GM18519 (cell line): ENCODE measurements around the gene CTU2.

Experiments
- ATAC-seq: cut with Tn5 transposase; IDR thresholded peaks from one replicate; pipeline ENCODE4 v1.9.1; 2021; ENCODE audit warnings: mild to moderate bottlenecking, moderate library complexity; ENCODE audit not compliant: unreplicated experiment, low FRiP score

CTU2 gene

DNA sequence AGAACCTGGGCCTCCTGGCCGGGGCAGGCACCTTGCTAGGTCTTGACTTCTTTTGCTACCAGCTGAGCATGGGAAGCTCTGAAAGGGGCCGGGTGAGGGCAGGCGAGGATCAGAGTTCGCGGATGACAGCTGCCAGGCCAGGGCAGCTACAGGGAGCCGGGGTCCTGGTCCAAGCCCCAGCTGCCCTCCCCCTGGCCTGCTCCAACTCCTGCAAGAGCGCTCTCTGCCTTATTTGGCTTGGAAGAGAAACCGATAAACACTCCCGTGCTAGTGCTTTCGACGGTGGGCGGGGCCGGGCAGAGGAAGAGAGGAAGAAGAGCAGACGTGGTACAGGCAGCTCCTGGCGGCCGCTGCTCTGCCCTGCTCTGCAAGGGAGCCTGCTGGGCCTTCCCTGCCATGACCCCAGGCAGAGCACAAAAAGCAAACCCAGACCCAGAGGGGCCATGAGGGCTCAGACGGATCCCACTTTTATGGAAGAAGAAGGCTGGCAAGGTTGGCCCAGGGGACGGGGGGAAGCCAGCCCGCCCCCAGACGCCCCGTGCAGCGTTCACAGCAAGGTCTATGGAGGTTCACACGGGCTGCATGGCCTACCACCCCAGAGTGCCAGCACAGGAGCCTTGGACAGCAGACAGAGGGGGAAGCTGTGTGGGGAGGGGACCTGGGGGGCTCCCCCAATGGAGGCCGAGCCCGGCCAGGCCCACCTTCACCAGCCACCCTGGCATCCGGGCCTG, 53.1 kb downstream of the CTU2 start:
- no peak for ATAC-seq

- ATAC-seq, result no peak
Measured at GRCh38 chr16:88759976-88760350, 53.7 kb downstream of the CTU2 start.

- no peak for ATAC-seq
Measured at GRCh38 chr16:88760424-88761142, 54.3 kb downstream of the CTU2 start.

DNA sequence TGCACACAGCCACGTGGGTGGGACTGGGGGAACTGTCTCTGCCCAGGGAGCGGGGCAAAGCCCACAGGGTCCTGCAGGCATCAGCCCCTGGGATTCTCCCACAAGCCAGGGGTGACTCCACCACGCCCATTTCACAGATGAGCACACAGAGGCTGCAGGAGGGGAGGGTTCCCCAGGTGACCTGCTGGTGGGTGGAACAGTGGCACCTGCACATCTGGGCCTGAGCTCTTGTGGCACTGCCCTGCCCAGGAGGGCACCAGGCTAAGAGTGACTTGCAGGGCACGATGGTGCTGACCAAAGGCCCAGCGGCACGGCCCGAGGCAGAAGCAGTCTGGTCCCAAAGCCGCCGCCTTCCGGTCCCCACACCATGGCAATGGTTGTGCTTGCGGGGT, 54.8 kb downstream of the CTU2 start:
- ATAC-seq, result no peak

GRCh38 chr16:88761830-88762229, 55.5 kb downstream of the CTU2 start:
- no peak for ATAC-seq

DNA sequence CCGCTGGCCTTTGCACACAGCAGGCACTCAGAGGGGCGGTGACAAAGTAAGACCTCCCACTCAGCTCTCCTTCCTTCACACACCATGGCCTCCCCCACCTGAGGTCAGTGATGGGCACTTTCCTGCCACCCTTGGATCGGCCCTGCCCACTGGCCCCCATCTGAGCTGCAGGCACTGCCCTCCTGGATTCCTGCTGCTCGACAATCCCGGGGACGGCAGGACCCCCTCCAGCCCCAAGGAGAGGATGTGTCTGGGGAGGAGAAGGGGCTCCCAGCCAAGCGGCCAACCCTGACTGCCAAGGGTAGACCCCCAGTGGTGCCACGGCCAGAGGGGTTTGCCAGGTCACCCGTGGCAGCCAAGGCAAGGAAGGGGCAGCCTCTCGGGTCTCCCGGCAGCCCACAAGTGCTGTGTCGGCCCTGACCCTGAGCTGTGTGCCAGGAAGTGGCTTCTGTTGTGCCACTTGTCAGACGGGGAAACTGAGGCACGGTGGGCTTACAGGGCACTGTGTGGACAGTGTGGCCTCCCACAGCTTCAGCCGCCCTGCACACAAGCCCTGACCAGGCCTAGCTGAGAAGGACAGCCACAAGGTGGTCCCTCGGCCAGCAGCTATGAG, 56.1 kb downstream of the CTU2 start:
- no peak for ATAC-seq

GRCh38 chr16:88762941-88763340, 56.6 kb downstream of the CTU2 start:
- no peak for ATAC-seq

DNA sequence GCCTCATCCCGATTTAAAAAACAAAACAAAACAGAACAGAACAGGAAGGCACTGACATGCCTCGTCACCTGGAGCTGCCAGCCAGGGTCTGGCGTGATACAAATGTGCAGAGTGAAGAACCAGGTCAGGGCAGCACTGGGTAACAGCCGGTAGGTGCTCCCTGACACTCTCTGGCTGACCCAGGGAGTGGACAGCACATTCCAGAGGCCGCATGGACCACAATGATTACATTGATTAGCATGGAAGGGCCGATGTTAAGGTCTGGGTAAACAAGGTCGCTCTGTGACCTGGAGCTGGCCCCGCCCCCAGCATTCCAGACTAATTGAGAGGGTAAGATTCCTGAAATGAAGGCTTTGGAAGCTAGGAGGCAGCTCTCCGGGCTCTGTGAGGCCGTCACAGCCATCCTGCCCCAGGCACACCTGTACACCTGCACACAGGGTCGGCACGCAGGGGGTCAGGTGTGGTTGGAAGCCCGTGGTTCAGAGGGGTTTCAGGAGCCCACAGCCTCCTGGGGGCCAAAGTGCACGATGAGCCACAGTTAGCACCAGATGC, 57.3 kb downstream of the CTU2 start:
- ATAC-seq, result no peak

GRCh38 chr16:88764080-88764479, 57.8 kb downstream of the CTU2 start:
- no peak for ATAC-seq

DNA sequence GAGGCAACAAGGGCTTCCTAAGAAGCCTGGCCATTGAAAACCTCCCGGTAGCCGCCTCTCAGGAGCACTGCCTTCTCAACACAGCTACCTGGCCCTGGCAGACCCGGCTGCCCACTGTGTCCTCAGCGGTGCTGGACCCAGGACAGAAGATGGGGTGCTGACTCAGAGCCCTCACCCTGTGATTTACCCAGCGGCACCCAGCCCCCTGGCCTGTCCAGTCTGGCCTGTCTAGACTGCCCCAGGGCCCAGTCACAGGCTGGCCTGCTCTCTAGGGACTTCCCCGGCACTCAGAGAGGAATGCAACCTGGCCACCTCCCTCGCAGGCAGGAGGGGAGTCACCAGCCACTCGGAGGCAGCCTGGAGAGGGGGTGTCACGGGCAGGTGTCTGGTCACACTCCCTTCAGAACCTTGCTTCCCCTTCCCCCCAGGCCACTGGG, 58.6 kb downstream of the CTU2 start:
- ATAC-seq, result no peak
